Measurements from ENCODE around the gene BCCIP.

DNA sequence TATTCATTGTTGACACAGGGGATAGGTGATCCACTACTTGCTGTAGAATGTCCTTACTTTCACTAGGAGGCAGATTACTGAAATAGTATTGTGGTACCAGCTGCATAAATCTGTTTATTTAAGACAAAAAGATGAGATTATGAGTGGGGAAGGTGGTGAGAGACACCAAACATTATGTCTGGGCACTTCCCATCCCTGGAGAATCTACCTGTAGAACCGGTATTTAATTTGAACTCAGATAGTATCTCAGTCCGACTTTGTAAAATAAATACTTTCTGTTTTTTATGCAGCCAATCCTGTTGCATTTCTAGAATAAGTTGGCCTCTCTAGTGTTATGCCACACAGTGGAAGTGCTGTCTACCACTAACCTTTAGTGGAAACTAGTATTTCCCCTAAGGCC lies 13.4 kb downstream of the BCCIP start:
- no peak for TF ChIP-seq CTCF (IDR thresholded peaks at IDR 0.05 in 8 of 11, conservative IDR thresholded peaks at IDR 0.05 in 3 of 11)
- no peak for TF ChIP-seq POLR2A (IDR thresholded peaks at IDR 0.05)
